ENCODE measurements around the gene SCN3B.

The SCN3B gene

GRCh38 chr11:123594921-123595320 is 59.5 kb downstream of the SCN3B start:
- DNase-seq (ENCODE audit: low spot score), result no peak

DNA sequence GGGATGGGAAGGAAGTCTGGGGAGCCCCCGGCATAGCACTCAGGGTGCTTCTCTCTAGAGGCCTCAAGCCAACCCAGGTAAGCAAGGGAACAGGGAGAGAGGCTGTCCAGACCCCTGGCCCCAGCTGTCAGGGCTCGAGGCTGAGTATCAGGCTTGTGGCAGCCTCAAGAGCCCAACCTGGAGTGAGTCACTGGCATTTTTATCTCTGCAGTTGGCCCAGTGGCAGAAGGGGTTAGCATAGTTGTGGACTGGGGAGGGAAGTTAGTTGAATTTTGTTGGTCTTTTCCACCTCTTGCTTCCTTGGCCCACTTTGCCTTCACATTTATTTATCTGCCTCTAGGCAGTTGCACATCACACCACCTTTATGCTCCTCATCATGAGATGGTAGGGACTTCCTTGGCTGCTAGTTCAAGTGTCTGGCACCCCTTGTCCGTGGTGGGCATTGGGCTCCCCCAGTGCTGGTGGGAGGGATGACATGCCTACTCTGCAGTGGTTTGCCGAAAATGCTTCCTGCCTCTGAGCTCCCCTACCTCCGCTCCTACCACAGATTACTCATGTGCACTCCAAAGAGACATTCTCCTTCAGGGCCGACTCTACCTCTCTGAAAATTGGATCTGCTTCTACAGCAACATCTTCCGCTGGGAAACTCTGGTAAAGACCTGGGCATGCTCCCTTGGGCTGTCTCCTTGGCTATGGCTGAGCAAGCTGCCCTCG is 60.1 kb downstream of the SCN3B start:
- no peak for DNase-seq (ENCODE audit: low spot score)

DNA sequence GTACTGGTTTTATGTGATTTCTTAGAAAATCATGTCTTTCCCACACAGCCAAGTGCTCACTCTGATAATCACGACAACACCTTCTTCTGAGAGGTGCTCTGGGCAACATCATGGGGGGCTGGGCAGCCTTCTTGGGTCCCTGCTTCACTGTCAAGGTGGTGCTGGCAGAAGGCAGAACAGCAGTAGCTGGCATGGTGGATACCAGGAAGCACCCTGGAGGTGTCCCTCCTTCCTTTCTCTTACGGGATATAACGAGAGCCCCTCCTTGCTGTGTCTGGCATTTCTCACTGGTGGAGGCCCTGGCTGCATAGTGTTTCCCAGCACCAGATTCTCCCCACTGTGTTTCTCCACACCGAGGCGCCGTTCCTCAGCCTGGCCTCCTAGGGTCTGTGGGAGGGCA is 60.9 kb downstream of the SCN3B start:
- DNase-seq (ENCODE audit: low spot score), result no peak

DNA sequence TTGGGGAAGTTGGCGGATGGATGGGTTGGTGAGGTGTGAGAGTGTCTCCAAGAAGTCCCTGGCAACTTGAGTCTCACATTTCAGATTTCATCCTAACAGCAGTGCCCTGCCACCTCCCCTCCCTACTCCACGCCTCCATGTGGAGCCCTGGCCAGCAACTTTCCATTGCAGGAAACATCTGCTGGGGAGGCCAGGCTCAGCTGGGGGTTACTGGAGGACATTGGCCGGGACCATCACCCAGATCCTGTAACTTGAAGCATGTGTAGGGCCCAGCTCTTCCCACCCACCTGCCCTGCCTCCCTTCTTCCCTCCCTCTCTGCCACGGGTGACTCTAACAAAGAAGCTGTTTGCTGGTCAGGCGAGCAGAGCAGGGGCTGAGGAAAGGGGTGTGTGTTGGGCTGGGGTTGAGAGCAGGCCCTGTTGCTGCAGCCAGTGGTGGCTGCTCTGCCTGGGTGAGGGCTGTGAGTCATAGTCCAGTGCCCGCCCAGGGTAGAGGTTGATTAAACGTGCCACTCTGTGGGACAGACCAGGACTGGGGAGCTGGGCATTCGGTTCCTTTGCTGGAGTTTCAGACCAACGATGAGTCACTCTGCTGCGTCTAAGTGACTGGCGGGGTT is 64.0 kb downstream of the SCN3B start:
- no peak for DNase-seq (ENCODE audit: low spot score)

- no peak for DNase-seq (ENCODE audit: low spot score)
These were observed 65.6 kb downstream of the SCN3B start for GRCh38 chr11:123588864-123589262.

DNA sequence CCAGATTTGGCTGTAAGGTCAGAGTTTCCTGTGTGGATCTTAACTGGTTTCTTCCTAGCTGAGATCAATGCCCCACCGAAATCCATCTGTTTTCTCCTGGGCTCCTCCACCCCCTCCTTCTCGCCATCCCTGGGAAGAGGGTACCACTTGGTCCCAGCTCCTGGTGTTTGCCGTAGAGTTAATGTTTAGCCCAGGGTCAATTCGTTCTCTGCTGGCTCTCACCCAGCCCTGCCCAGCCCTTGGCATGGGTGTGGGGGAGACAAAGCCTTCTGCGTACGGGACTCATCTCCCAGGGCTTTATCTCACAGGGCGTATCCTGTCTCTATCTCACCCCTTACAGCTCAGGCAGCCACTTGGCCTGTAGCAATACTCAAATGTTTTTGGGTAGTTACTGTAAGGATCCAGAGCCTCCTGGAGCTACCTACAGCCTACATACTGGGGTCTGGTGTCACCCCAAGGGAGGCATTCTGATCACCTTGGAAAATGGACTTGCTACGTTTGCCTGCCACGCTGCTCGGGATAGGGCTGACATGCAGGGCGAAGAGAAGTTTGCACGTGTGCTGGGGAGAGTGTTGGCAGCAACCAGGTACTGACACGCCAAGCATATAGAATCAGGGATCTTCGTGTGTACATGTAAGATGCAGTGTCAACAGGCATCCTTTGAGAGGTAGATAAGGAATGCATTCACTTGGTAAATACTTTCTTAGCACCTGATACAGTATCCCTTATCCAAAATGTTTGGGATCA is 66.1 kb downstream of the SCN3B start:
- no peak for DNase-seq (ENCODE audit: low spot score)

DNA sequence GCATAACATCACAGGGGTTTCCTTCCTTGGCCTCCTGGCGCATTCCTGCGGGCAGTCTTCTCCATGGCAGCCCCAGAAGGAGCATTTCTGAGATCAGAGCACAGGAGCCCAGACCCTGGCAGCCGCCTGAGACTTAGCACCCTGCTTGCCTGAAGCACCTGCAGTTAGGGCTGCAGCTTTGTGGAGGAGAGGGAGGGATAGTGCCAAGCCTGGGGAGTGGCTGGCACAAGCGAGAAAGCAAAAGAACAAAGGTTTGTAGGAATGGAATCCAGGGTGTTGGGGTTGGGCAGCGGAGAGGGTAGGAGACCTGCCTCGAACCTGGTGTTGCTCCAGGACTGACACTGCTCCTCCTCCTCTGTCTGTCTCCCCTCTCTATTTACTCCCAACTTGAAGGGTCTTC is 66.9 kb downstream of the SCN3B start:
- no peak for DNase-seq (ENCODE audit: low spot score)

DNA sequence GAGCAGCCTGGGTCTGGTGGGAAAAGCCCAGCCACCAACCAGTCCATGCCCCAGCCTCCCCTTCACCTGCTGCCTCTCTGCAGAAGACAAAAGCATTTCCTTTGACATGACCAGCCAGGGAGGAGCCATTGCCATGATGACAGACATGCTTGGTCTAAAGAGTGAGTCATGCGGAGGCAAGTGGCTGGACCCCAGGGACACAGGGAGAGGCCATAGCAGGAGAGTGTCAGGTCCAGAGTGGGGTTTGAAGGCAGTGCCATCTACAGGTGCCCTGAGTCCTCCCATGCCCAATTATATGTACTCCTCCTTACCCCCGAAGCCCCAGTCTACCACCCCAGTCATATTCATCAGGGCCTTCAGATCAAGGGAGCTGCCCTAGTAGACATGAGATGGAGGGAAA is 67.4 kb downstream of the SCN3B start:
- DNase-seq (ENCODE audit: low spot score), result no peak

GRCh38 chr11:123586568-123586967 is 67.9 kb downstream of the SCN3B start:
- no peak for DNase-seq (ENCODE audit: low spot score)

DNA sequence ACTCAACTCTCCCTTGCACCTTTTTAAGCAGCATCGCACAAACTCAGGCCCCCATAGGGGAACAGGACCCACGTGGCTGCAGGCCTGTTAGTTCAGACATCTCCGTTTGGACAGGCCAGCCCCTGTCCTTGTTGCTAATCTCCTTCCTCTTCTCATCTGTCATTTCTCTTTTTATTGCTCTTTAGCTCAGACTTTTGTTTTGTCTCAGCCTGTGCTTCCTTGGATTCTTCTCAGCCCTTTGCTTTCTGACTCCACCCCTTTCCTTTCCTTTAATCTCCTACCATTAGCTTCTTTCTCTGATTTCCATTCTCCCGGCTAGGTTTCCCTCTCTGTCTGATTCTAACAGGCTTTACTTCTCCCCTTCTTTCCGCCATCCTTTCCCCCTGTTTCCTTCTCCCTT is 68.7 kb downstream of the SCN3B start:
- no peak for DNase-seq (ENCODE audit: low spot score)

DNA sequence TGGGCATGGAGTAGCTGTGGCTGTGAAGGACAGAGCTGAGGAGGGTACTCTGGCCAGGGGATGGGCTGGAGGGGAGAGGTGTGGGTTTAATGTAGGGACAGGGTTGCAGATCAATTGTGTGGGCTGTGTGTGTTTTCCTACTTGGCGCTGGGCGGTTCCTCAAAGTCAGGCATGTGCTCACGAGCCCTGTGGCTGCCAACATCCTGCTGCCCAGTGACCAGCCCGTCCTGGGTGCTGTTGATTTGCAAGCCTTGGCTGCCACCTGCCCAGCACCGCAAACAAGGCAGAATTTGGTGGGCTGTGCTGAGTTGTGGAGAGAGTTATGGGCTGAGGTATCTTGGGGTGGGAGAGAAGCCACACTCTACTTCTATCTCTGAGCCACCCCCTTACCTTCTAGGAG is 69.2 kb downstream of the SCN3B start:
- DNase-seq (ENCODE audit: low spot score), result no peak

DNA sequence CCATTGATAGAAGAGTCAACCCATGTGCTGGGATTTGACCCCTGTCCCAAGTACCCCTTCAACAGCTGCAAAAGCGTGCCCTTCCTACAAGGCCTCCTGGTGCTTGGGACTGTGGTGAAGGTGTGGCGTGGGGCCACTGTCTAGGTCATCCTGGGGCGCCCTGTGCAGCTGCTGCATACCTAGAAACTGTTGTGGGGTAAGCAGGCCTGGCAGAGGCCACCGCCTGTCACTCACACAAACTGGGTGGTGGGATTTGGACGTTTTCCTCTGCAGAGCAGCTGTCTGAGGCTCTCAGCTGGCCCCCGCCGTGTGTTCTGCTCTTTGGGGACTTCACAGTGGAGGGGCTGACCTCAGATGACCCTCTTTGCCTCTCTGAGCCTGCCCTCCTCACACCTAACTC is 69.7 kb downstream of the SCN3B start:
- DNase-seq (ENCODE audit: low spot score), result no peak

- no peak for DNase-seq (ENCODE audit: low spot score)
These were observed 70.2 kb downstream of the SCN3B start for GRCh38 chr11:123584186-123584585.

DNA sequence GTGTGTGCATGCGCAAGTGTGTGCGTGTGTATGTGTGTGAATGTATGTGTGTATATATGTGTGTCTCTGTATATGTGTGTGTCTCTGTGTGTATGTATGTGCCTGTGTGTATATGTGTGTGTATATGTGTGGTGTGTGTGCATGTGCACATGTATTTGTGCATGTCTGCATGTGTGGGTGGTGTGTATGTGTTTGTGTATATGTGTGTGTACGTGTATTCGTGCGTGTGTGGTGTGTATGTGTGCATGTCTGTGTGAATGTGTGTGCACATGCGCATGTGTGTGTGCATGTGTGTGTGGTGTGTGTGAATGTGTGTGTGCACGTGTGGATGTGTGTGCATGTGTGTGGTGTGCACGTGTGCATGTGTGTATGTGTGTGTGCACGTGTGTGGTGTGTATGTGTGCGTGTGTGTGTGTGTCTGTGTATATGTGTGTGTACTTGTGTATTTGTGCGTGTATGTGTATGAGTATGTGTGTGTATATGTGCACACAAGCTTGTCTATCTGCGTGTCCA is 71.4 kb downstream of the SCN3B start:
- DNase-seq (ENCODE audit: low spot score), result no peak

- no peak for DNase-seq (ENCODE audit: low spot score)
These were observed 72.6 kb downstream of the SCN3B start for GRCh38 chr11:123581651-123582399.

- peak; percentile 69 for DNase-seq (ENCODE audit: low spot score)
These were observed 73.7 kb downstream of the SCN3B start for GRCh38 chr11:123580557-123581275.

DNA sequence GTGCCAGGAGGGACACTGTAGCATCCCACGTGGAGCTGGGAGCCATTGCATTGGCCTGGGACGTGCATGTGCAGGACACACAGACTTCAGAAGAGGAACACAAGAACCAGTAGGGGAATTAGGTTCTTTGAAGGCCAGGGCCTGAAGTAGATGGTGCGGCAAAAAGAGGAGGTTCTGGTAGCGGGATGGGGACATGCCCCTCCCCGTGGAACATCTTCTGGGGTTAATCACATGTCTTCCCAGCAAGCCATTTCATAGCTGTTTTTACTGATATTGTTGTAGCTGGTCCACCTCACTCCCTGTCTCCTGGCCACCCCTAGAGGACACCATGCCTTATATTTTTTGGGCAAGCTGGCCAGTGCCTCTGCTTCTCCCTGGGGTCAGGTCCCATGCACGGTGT is 74.3 kb downstream of the SCN3B start:
- no peak for DNase-seq (ENCODE audit: low spot score)

DNA sequence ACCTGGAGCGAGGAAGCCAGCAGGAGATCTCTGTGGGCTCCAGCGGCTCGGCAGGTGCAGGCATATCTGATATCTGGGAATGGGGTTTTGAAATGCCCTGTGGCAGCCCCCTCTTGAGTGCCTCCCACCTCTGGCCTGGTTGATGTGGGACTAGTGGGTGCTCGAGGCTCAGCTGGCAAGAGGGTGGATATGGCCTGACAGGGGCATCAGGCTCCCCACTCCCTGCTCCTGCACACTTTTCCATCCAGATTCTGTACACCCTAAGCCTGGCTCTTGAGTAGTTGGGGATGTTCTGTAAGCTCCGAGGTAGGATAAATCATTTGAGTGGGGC is 75.0 kb downstream of the SCN3B start:
- DNase-seq (ENCODE audit: low spot score), result no peak

Data from activated CD4-positive, alpha-beta T cell treated with anti-CD3 and anti-CD28 coated beads, Interleukin-2, Interleukin-4, amounts not matched to agents 100 ng/mL and 50 ng/mL, durations not matched to agents 16 hours and 8 hours (primary cell).